Breast epithelium (tissue), 4 donors: Measurements from ENCODE around the gene GMDS. TPM values are rescaled to one million over a fixed set of nuclear protein-coding genes. Genes with fewer than 3 reads are reported as not detected.

Experiments used
- DNase-seq, 2 donors: peaks; one replicate each; pipeline ENCODE4 v3.0.0-alpha.2; 2019; ENCODE audit warnings: low spot score in 2 of 2
- H3K27ac ChIP-seq, 2 donors: fragments of 200-600 bp; sonication (generic) in 1 of 2; one replicate each; pipeline ENCODE4 v1.5.1; 2016 to 2019; ENCODE audit warnings: mild to moderate bottlenecking in 1 of 2
- H3K27me3 ChIP-seq, 2 donors: fragments of 200-600 bp; sonication (generic) in 1 of 2; one replicate each; pipeline versions ENCODE4 v1.5.1 to v1.6.0; 2017 to 2019; ENCODE audit warnings: control low read depth in 1 of 2, mild to moderate bottlenecking in 1 of 2
- H3K36me3 ChIP-seq: fragments of 200-600 bp; one replicate; pipeline ENCODE4 v1.5.1; 2019
- H3K4me1 ChIP-seq, 2 donors: fragments of 200-600 bp; sonication (generic); one replicate each; pipeline ENCODE4 v1.5.1; 2016 to 2019; ENCODE audit warnings: control low read depth in 1 of 2
- H3K4me3 ChIP-seq, 3 donors: fragments of 200-600 bp; sonication (generic); 1 replicate in 2 of 3; 2 replicates in 1 of 3; pipeline ENCODE4 v1.5.1; 2016 to 2019; ENCODE audit warnings: mild to moderate bottlenecking in 3 of 3, moderate library complexity in 2 of 3
- H3K9me3 ChIP-seq, 2 donors: fragments of 200-600 bp; sonication (generic) in 1 of 2; one replicate each; pipeline ENCODE4 v1.5.1; 2016 to 2019; ENCODE audit warnings: control low read depth in 1 of 2
- CTCF ChIP-seq, 3 donors: fragments of 450-650 bp; IDR thresholded peaks; one replicate each; pipeline ENCODE4 v1.5.1; 2016 to 2017; ENCODE audit warnings: antibody characterized with exemption in 3 of 3, mild to moderate bottlenecking in 3 of 3, moderate library complexity in 3 of 3
- POLR2A ChIP-seq: fragments of 450-650 bp; IDR thresholded peaks from one replicate; pipeline ENCODE4 v1.6.1; 2016; ENCODE audit warnings: antibody characterized with exemption, mild to moderate bottlenecking, moderate library complexity
- POLR2AphosphoS5 ChIP-seq, 3 donors: sonication (generic); formaldehyde crosslinking; IDR thresholded peaks; one replicate each; pipeline ENCODE4 v1.6.1; 2017; ENCODE audit warnings: antibody characterized with exemption in 3 of 3
- intact Hi-C: fragments of 100-400 bp; cut with DNase I; formaldehyde crosslinking; loops from one replicate; pipeline ENCODE4 v1.15.1; 2023; ENCODE audit warnings: low total_unique reads
- total RNA-seq, 3 donors: library from RNA; depleted of rRNA; stranded (reverse); fragments of >200 nt; gene quantifications; one replicate each; pipeline ENCODE4 v1.1.0, GENCODE V29; 2016

GMDS gene
- total RNA-seq, 3 donors from 2014 or later, result 7.5 to 29.2 (median 17.0) TPM

DNA sequence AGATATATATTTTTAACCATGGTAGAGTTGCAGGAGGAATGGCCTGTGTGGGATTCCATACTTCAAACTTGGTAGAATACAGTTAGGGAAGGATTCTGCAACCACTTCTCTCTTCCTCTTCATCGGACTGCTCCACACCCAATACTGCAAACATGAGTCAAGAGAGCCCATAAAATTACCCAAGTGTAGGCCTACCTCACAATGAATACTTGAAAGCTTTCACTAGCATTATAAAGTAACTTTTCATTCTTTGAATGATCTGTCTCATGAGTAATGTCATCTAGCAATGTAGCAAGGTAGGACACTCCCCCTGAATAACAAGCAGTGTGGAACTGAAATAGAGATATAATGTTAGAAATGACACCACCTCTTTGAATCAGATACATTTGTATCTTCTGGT, 556.3 kb downstream of the GMDS start:
- no peaks in the 10 kb centered on the region for H3K36me3 ChIP-seq
- H3K4me3 ChIP-seq, result no peak overlapping the region
- TF ChIP-seq CTCF (IDR thresholded peaks at IDR 0.05) (no peak), POLR2AphosphoS5 (IDR thresholded peaks at IDR 0.05) (no peak), POLR2A (no peak)
- no peaks in the 10 kb centered on the region for H3K27me3 ChIP-seq
- H3K27ac ChIP-seq, result no peak overlapping the region
- no peak for DNase-seq
- H3K4me1 ChIP-seq, result no peaks in the 10 kb centered on the region
- intact Hi-C loops, result no loop called here
- H3K9me3 ChIP-seq, result no peaks in the 10 kb centered on the region

DNA sequence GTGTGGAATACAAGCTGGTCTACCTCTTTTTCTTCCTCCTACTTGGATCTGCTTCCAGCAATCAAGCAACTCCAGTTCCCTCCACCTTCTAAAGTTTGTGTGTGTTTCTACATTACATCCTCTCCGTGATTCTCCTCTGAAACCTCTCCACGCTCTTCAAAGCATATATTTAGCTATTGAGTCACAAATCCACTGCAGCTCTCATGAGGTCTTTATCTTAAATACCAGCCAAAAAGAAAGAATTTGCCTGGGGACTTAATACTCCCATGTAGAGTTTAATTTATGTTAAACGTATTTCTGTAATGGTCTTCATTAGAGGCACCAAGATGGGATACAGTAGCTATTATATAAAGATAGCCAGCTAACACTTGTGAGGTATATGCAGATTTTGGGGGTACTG, 557.0 kb downstream of the GMDS start:
- intact Hi-C loops, result no loop called here
- H3K9me3 ChIP-seq, result no peaks in the 10 kb centered on the region
- H3K27ac ChIP-seq, result no peak overlapping the region
- DNase-seq, result no peak
- H3K4me3 ChIP-seq, result no peak overlapping the region
- H3K27me3 ChIP-seq, result no peaks in the 10 kb centered on the region
- no peak for TF ChIP-seq POLR2A
- no peaks in the 10 kb centered on the region for H3K36me3 ChIP-seq
- no peaks in the 10 kb centered on the region for H3K4me1 ChIP-seq

- TF ChIP-seq POLR2AphosphoS5 (IDR thresholded peaks at IDR 0.05) (no peak), CTCF (IDR thresholded peaks at IDR 0.05) (no peak)
- intact Hi-C loops, result no loop called here
These were observed 558.0 kb downstream of the GMDS start for GRCh38 chr6:1687402-1687801.

GRCh38 chr6:1686117-1687098, 559.0 kb downstream of the GMDS start:
- TF ChIP-seq CTCF (IDR thresholded peaks at IDR 0.05) (no peak), POLR2A (no peak), POLR2AphosphoS5 (IDR thresholded peaks at IDR 0.05) (no peak)
- H3K27me3 ChIP-seq, result no peaks in the 10 kb centered on the region
- no peak overlapping the region for H3K27ac ChIP-seq
- no peaks in the 10 kb centered on the region for H3K36me3 ChIP-seq
- intact Hi-C loops, result no loop called here
- H3K4me1 ChIP-seq, result no peaks in the 10 kb centered on the region
- H3K9me3 ChIP-seq, result no peaks in the 10 kb centered on the region
- H3K4me3 ChIP-seq, result no peak overlapping the region
- DNase-seq, result no peak

More at GRCh38 chr6:1687402-1687801, 558.0 kb downstream of the GMDS start:
- Histone ChIP-seq H3K36me3 (no peaks in the 10 kb centered on the region), H3K9me3 (no peaks in the 10 kb centered on the region), H3K27me3 (no peaks in the 10 kb centered on the region), H3K4me3 (no peak overlapping the region), H3K27ac (no peak overlapping the region), H3K4me1 (no peaks in the 10 kb centered on the region)
- no peak for DNase-seq

- TF ChIP-seq POLR2A, result no peak
- TF ChIP-seq POLR2AphosphoS5 (IDR thresholded peaks at IDR 0.05), result peak in 1 of 3 donors; percentile 38
- intact Hi-C loops, result no loop called here
- no peak for DNase-seq
- no peaks in the 10 kb centered on the region for H3K9me3 ChIP-seq
- H3K36me3 ChIP-seq, result no peaks in the 10 kb centered on the region
- H3K4me1 ChIP-seq, result no peaks in the 10 kb centered on the region
- peak overlapping the region; percentile 74 to 82 for H3K27ac ChIP-seq
- no peak overlapping the region for H3K4me3 ChIP-seq
- no peaks in the 10 kb centered on the region for H3K27me3 ChIP-seq
These were observed 565.7 kb downstream of the GMDS start for GRCh38 chr6:1679688-1680068.

- DNase-seq, result peak in 1 of 2 donors; percentile 21
- TF ChIP-seq POLR2A, result no peak
- no peak for TF ChIP-seq CTCF (IDR thresholded peaks at IDR 0.05)
- TF ChIP-seq POLR2AphosphoS5 (IDR thresholded peaks at IDR 0.05), result no peak
- H3K27ac ChIP-seq, result peak overlapping the region; percentile 74 to 82
These were observed 566.2 kb downstream of the GMDS start for GRCh38 chr6:1679031-1679687.

More at GRCh38 chr6:1679031-1679687, 566.2 kb downstream of the GMDS start:
- intact Hi-C loops, result no loop called here
- Histone ChIP-seq H3K36me3 (no peaks in the 10 kb centered on the region), H3K4me3 (peak overlapping the region in 1 of 3 donors; percentile 13), H3K4me1 (no peaks in the 10 kb centered on the region), H3K27me3 (no peaks in the 10 kb centered on the region), H3K9me3 (no peaks in the 10 kb centered on the region)
